Stomach smooth muscle (tissue), 2 donors: ENCODE measurements around the gene BMPR1A.

ENCODE experiments used
- H3K27ac ChIP-seq: one replicate; pipeline ENCODE4 v1.7.0; 2013; ENCODE audit warnings: mild to moderate bottlenecking, low read length, inconsistent platforms
- H3K27me3 ChIP-seq, 2 donors: one replicate each; pipeline ENCODE4 v1.7.0; 2013; ENCODE audit warnings: low read length in 2 of 2; ENCODE audit not compliant: insufficient read depth in 2 of 2, control insufficient read depth in 1 of 2
- H3K36me3 ChIP-seq, 2 donors: one replicate each; pipeline ENCODE4 v1.7.0; 2013; ENCODE audit warnings: low read length in 2 of 2; ENCODE audit not compliant: control insufficient read depth in 2 of 2, insufficient read depth in 2 of 2
- H3K4me1 ChIP-seq: one replicate; pipeline ENCODE4 v1.7.0; 2013; ENCODE audit warnings: low read length; ENCODE audit not compliant: control insufficient read depth, insufficient read depth
- H3K4me3 ChIP-seq, 2 donors: one replicate each; pipeline ENCODE4 v1.7.0; 2013; ENCODE audit warnings: low read length in 2 of 2
- H3K9ac ChIP-seq, 2 donors: one replicate each; pipeline ENCODE4 v1.7.0; 2013; ENCODE audit warnings: low read length in 2 of 2, mild to moderate bottlenecking in 1 of 2
- H3K9me3 ChIP-seq, 2 donors: one replicate each; pipeline ENCODE4 v1.7.0; 2013; ENCODE audit warnings: low read length in 2 of 2; ENCODE audit not compliant: control insufficient read depth in 2 of 2
- donor health status: healthy.
- donor health status: Pancreatic carcinoma.

BMPR1A gene

DNA sequence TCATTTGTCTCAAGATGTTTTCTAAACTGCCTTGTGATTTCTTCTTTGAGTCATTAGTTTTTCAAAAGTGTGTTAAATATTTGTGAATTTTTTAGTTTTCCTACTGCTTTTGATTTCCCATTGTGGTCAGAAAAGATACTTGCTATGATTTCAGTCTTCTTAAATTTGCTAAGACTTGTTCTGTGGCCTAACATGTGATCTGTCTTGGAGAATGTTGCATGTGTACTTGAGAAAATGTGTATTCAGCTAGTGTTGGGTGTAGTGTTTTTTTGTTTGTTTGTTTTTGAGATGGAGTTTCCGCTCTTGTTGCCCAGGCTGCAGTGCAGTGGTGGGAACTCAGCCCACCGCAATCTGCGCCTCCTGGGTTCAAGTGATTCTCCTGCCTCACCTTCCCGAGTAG lies 28.6 kb downstream of the BMPR1A start:
- Histone ChIP-seq H3K4me1 (peaks cover 12% of the 10 kb centered on the region), H3K27me3 (no peaks in the 10 kb centered on the region), H3K27ac (no peak overlapping the region)

DNA sequence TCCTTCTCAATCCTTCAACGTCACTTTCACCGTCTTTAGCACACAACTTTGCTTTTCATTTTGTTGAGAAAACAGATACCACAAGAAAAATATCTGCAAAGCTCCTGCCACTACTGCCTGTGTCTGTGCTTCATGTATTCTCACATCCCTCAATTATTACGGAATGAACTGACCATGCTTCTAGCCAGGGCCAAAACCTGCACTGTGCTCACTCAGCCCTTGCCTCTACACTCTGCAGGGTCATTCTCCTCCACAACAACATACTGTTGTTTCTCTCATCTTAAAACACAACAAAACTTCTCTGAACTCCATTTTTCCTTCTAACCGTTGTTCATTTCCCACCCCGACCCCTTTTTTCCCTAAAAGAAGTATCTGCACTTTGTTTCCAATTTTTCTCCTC lies 29.5 kb downstream of the BMPR1A start:
- peak overlapping the region; percentile 50 for H3K27ac ChIP-seq

More for the DNA sequence above, 28.6 kb downstream of the BMPR1A start:
- H3K4me3 ChIP-seq = no peak overlapping the region
- no peak overlapping the region for H3K9ac ChIP-seq
- no peaks in the 10 kb centered on the region for H3K9me3 ChIP-seq
- H3K36me3 ChIP-seq = no peaks in the 10 kb centered on the region

GRCh38 chr10:86786368-86786767 lies 29.9 kb downstream of the BMPR1A start:
- no peaks in the 10 kb centered on the region for H3K36me3 ChIP-seq
- peak overlapping the region in 1 of 2 donors; percentile 30 for H3K4me3 ChIP-seq
- no peaks in the 10 kb centered on the region for H3K9me3 ChIP-seq
- H3K4me1 ChIP-seq = peaks cover 12% of the 10 kb centered on the region
- H3K27ac ChIP-seq = peak overlapping the region; percentile 50
- no peak overlapping the region for H3K9ac ChIP-seq
- H3K27me3 ChIP-seq = no peaks in the 10 kb centered on the region

More for the DNA sequence above, 29.5 kb downstream of the BMPR1A start:
- Histone ChIP-seq H3K36me3 (no peaks in the 10 kb centered on the region), H3K27me3 (no peaks in the 10 kb centered on the region), H3K9me3 (no peaks in the 10 kb centered on the region), H3K4me3 (peak overlapping the region in 1 of 2 donors; percentile 30), H3K4me1 (peaks cover 12% of the 10 kb centered on the region), H3K9ac (no peak overlapping the region)

DNA sequence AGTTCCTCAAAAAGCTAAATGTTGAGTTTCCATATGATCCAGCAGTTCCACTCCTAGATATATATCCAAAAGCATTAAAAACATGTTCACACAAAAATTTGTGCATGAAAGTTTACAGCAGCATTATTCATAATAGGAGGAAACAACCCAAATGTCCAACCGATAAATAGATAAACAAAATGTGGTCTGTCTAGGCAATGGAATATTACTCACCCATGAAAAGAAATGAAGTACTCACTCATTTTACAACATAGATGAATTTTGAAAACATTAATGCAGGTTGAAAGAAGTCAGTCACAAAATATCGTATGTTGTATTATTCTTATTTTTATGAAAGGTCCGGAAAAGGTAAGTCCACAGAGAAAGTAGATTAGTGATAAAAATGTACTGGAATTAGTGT lies 34.0 kb downstream of the BMPR1A start:
- Histone ChIP-seq H3K27ac (no peak overlapping the region), H3K36me3 (peaks cover 0 to 2% of the 10 kb centered on the region in 2 donors), H3K9me3 (no peaks in the 10 kb centered on the region), H3K27me3 (no peaks in the 10 kb centered on the region), H3K4me1 (peaks cover 17% of the 10 kb centered on the region), H3K4me3 (no peak overlapping the region), H3K9ac (no peak overlapping the region)

GRCh38 chr10:86792461-86793167 lies 36.2 kb downstream of the BMPR1A start:
- H3K4me1 ChIP-seq = peaks cover 11% of the 10 kb centered on the region
- H3K36me3 ChIP-seq = peaks cover 0 to 2% of the 10 kb centered on the region in 2 donors
- H3K9ac ChIP-seq = no peak overlapping the region
- H3K27ac ChIP-seq = no peak overlapping the region
- no peaks in the 10 kb centered on the region for H3K27me3 ChIP-seq
- no peaks in the 10 kb centered on the region for H3K9me3 ChIP-seq
- H3K4me3 ChIP-seq = no peak overlapping the region

DNA sequence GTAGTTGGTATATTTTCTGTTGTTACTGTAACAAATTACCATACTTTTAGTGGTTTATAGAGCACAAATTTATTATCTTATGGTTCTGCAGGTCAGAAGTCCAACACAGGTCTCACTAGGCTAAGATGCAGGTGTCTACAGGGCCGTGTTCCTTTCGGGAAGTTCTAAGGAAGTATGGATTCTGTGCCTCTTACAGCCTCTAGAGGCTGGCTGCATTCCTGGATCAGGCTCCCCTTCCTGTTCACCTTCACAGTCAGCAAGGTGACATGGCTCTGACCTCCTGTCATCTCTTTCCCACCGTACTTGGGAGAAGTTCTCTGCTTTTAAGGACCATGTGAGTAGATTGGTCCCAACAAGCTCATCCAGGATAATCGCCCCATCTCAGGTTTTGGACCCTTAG lies 37.3 kb downstream of the BMPR1A start:
- no peaks in the 10 kb centered on the region for H3K9me3 ChIP-seq
- H3K36me3 ChIP-seq = peaks cover 0 to 2% of the 10 kb centered on the region in 2 donors
- no peak overlapping the region for H3K4me3 ChIP-seq
- H3K9ac ChIP-seq = no peak overlapping the region
- H3K27ac ChIP-seq = no peak overlapping the region
- no peaks in the 10 kb centered on the region for H3K27me3 ChIP-seq
- peaks cover 13% of the 10 kb centered on the region for H3K4me1 ChIP-seq

GRCh38 chr10:86795353-86795752 lies 38.9 kb downstream of the BMPR1A start:
- peaks cover 0 to 2% of the 10 kb centered on the region in 2 donors for H3K36me3 ChIP-seq
- no peak overlapping the region for H3K9ac ChIP-seq
- H3K4me1 ChIP-seq = peaks cover 14% of the 10 kb centered on the region
- H3K27me3 ChIP-seq = no peaks in the 10 kb centered on the region
- no peaks in the 10 kb centered on the region for H3K9me3 ChIP-seq
- H3K27ac ChIP-seq = no peak overlapping the region
- H3K4me3 ChIP-seq = no peak overlapping the region

DNA sequence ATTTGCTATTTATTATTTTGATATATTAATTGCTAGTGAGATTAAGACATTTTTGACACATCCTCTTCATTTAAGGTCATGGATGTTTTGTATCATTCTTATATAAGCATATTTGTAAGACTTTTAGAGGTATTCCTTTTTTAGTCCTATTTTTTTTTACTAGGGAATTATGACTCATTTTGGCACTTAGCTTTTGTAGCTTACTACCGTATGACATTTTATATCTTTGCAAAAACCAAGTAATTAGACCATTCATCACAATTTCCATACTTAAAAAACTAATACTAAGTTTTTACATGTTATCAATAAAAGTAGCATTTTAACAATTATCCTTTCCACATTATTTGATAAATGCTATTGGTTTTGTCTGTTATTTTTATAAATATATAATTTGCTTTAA lies 41.6 kb downstream of the BMPR1A start:
- Histone ChIP-seq H3K36me3 (peaks cover 0 to 2% of the 10 kb centered on the region in 2 donors), H3K4me1 (peaks cover 14% of the 10 kb centered on the region), H3K27ac (no peak overlapping the region), H3K27me3 (no peaks in the 10 kb centered on the region), H3K9ac (no peak overlapping the region), H3K9me3 (no peaks in the 10 kb centered on the region), H3K4me3 (no peak overlapping the region)

DNA sequence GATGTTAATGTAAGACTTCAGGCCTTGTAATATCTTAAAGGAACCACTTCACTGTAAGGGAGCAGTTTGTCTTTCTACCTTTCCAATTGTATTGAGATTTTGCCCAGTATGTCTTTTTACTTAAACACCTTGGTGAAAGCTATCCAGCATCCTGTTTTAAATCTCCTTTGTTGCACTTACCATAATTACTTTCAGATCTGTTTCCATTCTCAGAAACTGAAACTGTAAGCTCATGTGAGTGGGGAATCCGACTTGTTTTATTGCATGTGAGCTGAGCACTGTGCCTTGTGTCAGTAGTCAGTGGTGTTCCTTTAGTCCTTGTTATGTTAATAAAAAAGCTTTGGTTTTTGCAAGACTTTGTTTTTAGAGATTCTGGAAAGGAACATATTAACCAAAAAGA lies 42.2 kb downstream of the BMPR1A start:
- Histone ChIP-seq H3K9ac (no peak overlapping the region), H3K4me1 (peaks cover 14% of the 10 kb centered on the region), H3K9me3 (no peaks in the 10 kb centered on the region), H3K36me3 (peaks cover 0 to 2% of the 10 kb centered on the region in 2 donors), H3K27ac (no peak overlapping the region), H3K27me3 (no peaks in the 10 kb centered on the region), H3K4me3 (no peak overlapping the region)

GRCh38 chr10:86799188-86799845 lies 42.9 kb downstream of the BMPR1A start:
- Histone ChIP-seq H3K4me1 (peaks cover 10% of the 10 kb centered on the region), H3K27ac (no peak overlapping the region), H3K36me3 (no peaks in the 10 kb centered on the region), H3K4me3 (no peak overlapping the region), H3K9me3 (no peaks in the 10 kb centered on the region), H3K27me3 (no peaks in the 10 kb centered on the region), H3K9ac (no peak overlapping the region)

DNA sequence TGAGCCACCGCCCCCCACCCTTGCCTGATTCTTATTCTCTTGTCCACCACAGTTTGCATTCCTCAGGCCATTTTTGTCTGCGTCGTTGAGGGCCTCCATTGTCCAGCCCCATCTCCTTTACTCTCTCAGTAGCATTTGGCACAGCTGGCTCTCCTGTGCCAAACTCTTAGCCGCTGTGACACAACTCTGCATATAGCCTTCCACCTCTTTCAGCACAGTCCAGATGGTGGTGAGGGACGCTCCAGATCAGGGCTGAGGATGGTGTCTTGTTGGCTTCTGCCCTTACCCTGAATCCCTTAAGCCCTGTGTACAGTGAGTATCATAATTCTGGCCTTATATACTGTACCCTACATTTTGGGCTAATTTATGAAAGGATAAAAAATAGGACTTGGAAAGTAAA lies 45.6 kb downstream of the BMPR1A start:
- Histone ChIP-seq H3K9ac (no peak overlapping the region), H3K4me3 (no peak overlapping the region), H3K36me3 (no peaks in the 10 kb centered on the region), H3K27ac (no peak overlapping the region), H3K27me3 (no peaks in the 10 kb centered on the region), H3K4me1 (peaks cover 3% of the 10 kb centered on the region), H3K9me3 (no peaks in the 10 kb centered on the region)
